ENCODE results near the gene TWF2.

TWF2 gene

GRCh38 chr3:52259035-52259434 is 20.1 kb upstream of the TWF2 start:
- no peak for DNase-seq

GRCh38 chr3:52257911-52258310 is 19.0 kb upstream of the TWF2 start:
- DNase-seq = no peak

GRCh38 chr3:52256622-52257021 is 17.7 kb upstream of the TWF2 start:
- DNase-seq = no peak

- no peak for DNase-seq
Observed at GRCh38 chr3:52256159-52256558, 17.2 kb upstream of the TWF2 start.

- no peak for DNase-seq
Observed at GRCh38 chr3:52254608-52255007, 15.7 kb upstream of the TWF2 start.

GRCh38 chr3:52253314-52254304 is 14.7 kb upstream of the TWF2 start:
- peak in 10 of 51 donors; percentile 12 to 83 (median 42) for DNase-seq

GRCh38 chr3:52250122-52250521 is 11.2 kb upstream of the TWF2 start:
- DNase-seq = no peak

GRCh38 chr3:52249683-52250082 is 10.7 kb upstream of the TWF2 start:
- DNase-seq = no peak

GRCh38 chr3:52248816-52249547 is 10.0 kb upstream of the TWF2 start:
- DNase-seq = peak in 8 of 51 donors; percentile 15 to 64 (median 32)

GRCh38 chr3:52248165-52248541 is 9.2 kb upstream of the TWF2 start:
- no peak for DNase-seq

GRCh38 chr3:52247409-52248164 is 8.6 kb upstream of the TWF2 start:
- no peak for DNase-seq

- DNase-seq = no peak
Observed at GRCh38 chr3:52246728-52247408, 7.9 kb upstream of the TWF2 start.

GRCh38 chr3:52246264-52246620 is 7.3 kb upstream of the TWF2 start:
- DNase-seq = no peak

GRCh38 chr3:52245322-52246263 is 6.6 kb upstream of the TWF2 start, which contains the start of gene PPM1M:
Gene PPM1M (plus strand): TSS chr3:52245759. CDS start chr3:52245825, 66 bp downstream.
- peak in 5 of 51 donors; percentile 27 to 48 (median 32) for DNase-seq

- DNase-seq = peak in 4 of 51 donors; percentile 13 to 24 (median 18)
Observed at GRCh38 chr3:52243791-52244628, 5.1 kb upstream of the TWF2 start.

- no peak for DNase-seq
Observed at GRCh38 chr3:52242039-52242438, 3.1 kb upstream of the TWF2 start.

GRCh38 chr3:52240886-52241370 is 2.0 kb upstream of the TWF2 start:
- no peak for DNase-seq

- peak in 25 of 51 donors; percentile 16 to 74 (median 44) for DNase-seq
Observed at GRCh38 chr3:52240059-52240885, 1.3 kb upstream of the TWF2 start.
